Effector memory CD8-positive, alpha-beta T cell (primary cell): Measurements from ENCODE around the gene GNB1.
"Not testable (repeated sequence)": the region's sequence is repeated elsewhere in the genome, so short reads cannot be mapped to it uniquely, and the experiment has no call there.

ENCODE experiments used
- ATAC-seq: fragments of 150-1000 bp; cut with Tn5 transposase; replicated peaks from 2 replicates; pipeline ENCODE4 v1.10.0; 2021; ENCODE audit warnings: mild to moderate bottlenecking, moderate library complexity
- DNase-seq, 3 experiments: peaks; one replicate each; pipeline ENCODE4 v3.0.0; 2021
- H3K27ac Mint-ChIP-seq, 2 donors: one replicate each; pipeline ENCODE4 v1.8.0; 2022; ENCODE audit warnings: mild to moderate bottlenecking in 2 of 2, mixed read lengths in 2 of 2, moderate library complexity in 2 of 2
- H3K27me3 Mint-ChIP-seq, 2 donors: one replicate each; pipeline ENCODE4 v1.8.0; 2022; ENCODE audit warnings: mixed read lengths in 2 of 2
- H3K36me3 Mint-ChIP-seq: one replicate; pipeline ENCODE4 v1.8.0; 2022; ENCODE audit warnings: mild to moderate bottlenecking, moderate library complexity, mixed read lengths; ENCODE audit not compliant: insufficient read depth
- H3K4me1 Mint-ChIP-seq, 2 donors: one replicate each; pipeline ENCODE4 v1.8.0; 2022; ENCODE audit warnings: low read depth in 2 of 2, mixed read lengths in 2 of 2
- H3K4me3 Mint-ChIP-seq, 2 donors: one replicate each; pipeline ENCODE4 v1.8.0; 2022; ENCODE audit warnings: mild to moderate bottlenecking in 2 of 2, mixed read lengths in 2 of 2, moderate library complexity in 2 of 2
- H3K9me3 Mint-ChIP-seq, 2 donors: one replicate each; pipeline ENCODE4 v1.8.0; 2022; ENCODE audit warnings: mixed read lengths in 2 of 2

Gene GNB1

DNA sequence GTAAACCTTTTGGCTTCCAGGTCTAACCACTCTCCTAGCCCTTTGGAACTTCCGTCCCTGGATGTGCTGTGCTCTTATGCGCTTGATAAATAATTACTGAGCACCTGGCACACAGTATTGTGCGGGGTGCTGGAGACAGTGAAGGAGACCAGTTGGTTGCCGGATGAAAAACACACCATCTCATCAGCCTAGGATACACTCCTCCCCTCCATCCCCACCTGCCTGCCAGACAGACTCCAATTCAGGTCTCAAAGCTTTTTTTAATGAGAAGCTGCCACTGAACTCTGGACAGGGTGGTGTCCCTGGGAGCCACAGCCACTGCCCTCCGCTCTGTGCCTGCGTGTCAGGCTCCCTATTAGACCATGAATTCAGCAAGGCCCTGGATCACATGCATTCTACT lies 9.2 kb downstream of the GNB1 start:
- no peaks in the 10 kb centered on the region for H3K27me3 Mint-ChIP-seq
- peak overlapping the region; percentile 79 to 88 for H3K27ac Mint-ChIP-seq
- H3K36me3 Mint-ChIP-seq: peaks cover 82% of the 10 kb centered on the region
- no peak for DNase-seq
- peaks cover 54 to 63% of the 10 kb centered on the region in 2 donors for H3K4me1 Mint-ChIP-seq
- H3K4me3 Mint-ChIP-seq: peak overlapping the region; percentile 50 to 74
- no peak for ATAC-seq
- H3K9me3 Mint-ChIP-seq: no peaks in the 10 kb centered on the region

DNA sequence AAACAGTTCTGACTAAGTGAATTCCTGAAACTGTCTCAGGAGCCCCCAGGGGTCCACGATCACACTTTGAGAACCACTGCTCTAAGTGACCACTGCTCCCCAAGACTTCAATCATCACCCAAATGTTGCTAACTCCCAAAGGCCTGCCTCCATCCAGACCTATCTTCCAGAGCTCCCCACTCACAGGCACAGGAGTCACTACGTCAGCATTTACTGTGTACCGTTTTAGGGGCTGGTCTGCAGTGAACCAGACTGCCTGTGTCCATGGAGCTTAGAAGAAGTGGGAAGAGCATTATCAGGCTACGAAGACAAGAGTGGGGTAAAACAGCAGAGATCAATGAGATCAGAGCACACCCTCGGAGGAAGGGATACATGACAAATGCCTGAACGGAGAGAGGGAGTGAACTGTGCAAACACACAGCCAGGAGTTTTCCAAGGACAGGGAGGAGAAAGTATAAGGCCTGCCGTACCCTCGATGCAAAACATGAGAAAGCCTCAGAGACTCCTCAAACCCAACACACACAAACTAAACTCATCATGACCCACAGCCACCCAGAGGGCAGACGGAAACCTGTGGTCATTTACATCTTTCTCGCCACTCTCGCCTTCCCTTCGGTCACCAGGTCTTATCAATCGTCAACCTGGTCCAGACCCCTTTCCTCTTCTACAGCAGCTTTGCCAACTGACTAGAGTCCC lies 10.1 kb downstream of the GNB1 start:
- H3K4me3 Mint-ChIP-seq: peak overlapping the region; percentile 50 to 74
- peaks cover 81% of the 10 kb centered on the region for H3K36me3 Mint-ChIP-seq
- peak overlapping the region; percentile 79 to 88 for H3K27ac Mint-ChIP-seq
- no peak for ATAC-seq
- H3K9me3 Mint-ChIP-seq: no peaks in the 10 kb centered on the region
- H3K27me3 Mint-ChIP-seq: no peaks in the 10 kb centered on the region
- peaks cover 58 to 68% of the 10 kb centered on the region in 2 donors for H3K4me1 Mint-ChIP-seq
- DNase-seq: no peak

DNA sequence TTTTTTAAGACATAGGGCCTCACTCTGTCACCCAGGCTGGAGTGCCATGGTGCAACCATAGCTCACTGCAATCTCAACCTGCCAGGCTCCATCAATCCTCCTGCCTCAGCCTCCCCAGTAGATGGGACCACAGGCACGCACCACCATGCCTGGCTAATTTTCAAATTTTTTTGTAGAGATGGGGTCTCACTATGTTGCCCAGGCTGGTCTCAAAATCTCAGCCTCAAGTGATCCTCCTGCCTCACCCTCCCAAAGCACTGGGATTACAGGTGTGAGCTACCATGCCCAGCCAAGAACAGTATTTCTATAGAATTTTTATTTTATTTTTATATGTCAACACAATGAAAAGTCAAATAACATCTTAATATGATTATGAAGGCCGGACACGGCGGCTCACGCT lies 10.9 kb downstream of the GNB1 start:
- Mint-ChIP-seq H3K9me3 (no peaks in the 10 kb centered on the region), H3K36me3 (peaks cover 81% of the 10 kb centered on the region), H3K4me1 (peaks cover 63 to 72% of the 10 kb centered on the region in 2 donors), H3K27ac (peak overlapping the region in 1 of 2 donors; percentile 79), H3K4me3 (peak overlapping the region in 1 of 2 donors; percentile 9), H3K27me3 (no peaks in the 10 kb centered on the region)
- no peak for ATAC-seq
- no peak for DNase-seq

DNA sequence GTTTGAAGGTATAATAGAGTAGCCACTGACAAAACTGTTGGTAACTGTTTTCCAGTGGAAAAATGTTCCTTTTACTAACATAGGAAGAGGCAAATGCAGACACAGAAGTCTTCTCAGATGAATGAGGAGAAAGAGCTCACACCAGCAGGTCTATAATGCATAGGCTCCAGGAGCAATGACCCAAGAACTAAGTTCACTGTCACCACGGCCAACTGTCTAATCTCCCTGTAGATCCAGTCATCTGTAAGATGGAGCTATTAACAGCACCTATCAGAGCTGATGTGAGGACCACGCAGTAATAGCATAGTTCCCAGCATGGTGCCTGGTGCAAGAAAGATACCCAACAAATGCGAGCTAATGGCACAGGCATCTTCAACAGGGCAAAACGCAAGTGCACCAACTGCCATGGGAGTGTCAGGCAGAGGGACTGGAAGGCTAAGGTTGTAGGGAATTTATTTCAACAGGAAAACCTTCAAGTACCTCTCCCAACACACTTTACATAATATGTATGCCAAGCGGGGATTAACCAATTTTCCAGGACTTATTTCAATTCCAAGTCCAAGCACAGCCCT lies 12.9 kb downstream of the GNB1 start:
- Mint-ChIP-seq H3K4me3 (peak overlapping the region; percentile 2 to 26), H3K4me1 (peaks cover 64 to 65% of the 10 kb centered on the region in 2 donors), H3K9me3 (no peaks in the 10 kb centered on the region), H3K36me3 (peaks cover 82% of the 10 kb centered on the region), H3K27me3 (no peaks in the 10 kb centered on the region), H3K27ac (peak overlapping the region in 1 of 2 donors; percentile 41)
- ATAC-seq: no peak
- DNase-seq: no peak

DNA sequence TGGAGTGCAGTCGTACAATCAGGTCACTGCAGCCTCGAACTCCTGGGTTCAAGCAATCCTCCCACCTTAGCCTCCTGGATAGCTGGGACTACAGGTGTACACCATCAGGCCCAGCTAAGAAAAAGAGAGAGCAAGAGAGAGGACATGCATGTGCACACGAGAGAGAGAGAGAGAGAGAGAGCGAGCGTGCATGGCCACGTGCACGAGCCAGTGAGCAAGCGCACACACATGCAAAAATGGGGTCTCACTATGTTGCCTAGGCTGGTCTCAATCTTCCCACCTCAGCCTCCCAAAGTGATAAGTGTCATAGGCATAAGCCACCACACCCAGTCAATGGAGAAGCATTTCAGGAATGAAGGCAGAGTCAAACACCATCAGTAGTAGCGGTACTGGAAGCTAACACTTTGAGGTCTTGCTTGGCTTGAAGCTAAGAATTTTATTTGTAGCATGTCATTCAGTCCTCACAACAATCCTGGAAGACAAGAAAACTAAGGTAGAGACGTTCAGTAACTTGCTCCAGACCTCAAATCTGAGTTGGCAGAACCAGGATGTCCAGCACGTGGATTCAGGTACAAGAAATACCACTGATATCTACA lies 14.5 kb downstream of the GNB1 start:
- Mint-ChIP-seq H3K27me3 (no peaks in the 10 kb centered on the region), H3K4me3 (peak overlapping the region; percentile 50 to 65), H3K27ac (peak overlapping the region; percentile 85 to 89), H3K36me3 (peaks cover 80% of the 10 kb centered on the region), H3K9me3 (no peaks in the 10 kb centered on the region), H3K4me1 (peaks cover 66 to 69% of the 10 kb centered on the region in 2 donors)
- ATAC-seq (peak; percentile 4), DNase-seq (no peak)

DNA sequence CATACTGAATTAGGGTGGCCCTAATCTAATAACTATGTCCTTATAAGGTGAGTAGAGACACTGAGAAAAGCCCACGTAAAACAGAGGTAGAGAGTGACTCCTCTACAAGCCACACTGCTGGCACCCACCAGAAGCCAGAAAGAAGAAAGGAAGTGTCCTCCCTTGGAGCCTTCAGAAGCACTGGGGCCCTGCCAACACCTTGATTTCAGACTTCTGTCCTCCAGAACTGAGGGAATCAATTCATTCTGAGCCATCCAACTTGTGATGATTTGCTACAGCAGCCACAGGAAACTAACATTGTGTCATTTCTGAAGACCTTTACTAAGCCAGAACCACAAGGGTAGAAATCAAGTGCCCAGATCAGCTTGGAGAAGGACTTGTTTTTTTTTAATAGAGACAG lies 15.0 kb downstream of the GNB1 start:
- Mint-ChIP-seq H3K4me3 (peak overlapping the region; percentile 50 to 65), H3K9me3 (no peaks in the 10 kb centered on the region), H3K4me1 (peaks cover 66 to 69% of the 10 kb centered on the region in 2 donors), H3K27ac (peak overlapping the region; percentile 85 to 89), H3K27me3 (no peaks in the 10 kb centered on the region), H3K36me3 (peaks cover 79% of the 10 kb centered on the region)
- peak; percentile 50 for ATAC-seq
- no peak for DNase-seq

DNA sequence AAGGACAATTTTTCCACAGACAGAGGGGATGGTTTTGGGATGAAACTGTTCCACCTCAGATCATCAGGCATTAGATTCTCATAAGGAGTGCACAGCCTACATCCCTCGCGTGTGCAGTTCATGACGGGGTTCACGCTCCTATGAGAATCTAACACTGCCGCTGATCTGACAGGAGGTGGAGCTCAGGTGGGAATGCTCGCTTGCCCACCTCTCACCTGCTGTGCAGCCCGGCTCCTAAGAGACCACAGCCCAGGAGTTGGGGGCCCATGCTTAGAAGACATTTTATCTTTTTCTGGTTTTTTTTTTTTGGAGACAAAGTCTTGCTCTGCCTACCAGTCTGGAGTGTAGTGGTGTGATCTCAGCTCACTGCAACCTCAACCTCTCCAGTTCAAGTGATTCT lies 16.0 kb downstream of the GNB1 start:
- Mint-ChIP-seq H3K36me3 (peaks cover 75% of the 10 kb centered on the region), H3K4me3 (no peak overlapping the region), H3K9me3 (no peaks in the 10 kb centered on the region), H3K4me1 (peaks cover 68 to 69% of the 10 kb centered on the region in 2 donors), H3K27me3 (no peaks in the 10 kb centered on the region), H3K27ac (peak overlapping the region; percentile 51 to 89)
- no peak for DNase-seq
- ATAC-seq: no peak

DNA sequence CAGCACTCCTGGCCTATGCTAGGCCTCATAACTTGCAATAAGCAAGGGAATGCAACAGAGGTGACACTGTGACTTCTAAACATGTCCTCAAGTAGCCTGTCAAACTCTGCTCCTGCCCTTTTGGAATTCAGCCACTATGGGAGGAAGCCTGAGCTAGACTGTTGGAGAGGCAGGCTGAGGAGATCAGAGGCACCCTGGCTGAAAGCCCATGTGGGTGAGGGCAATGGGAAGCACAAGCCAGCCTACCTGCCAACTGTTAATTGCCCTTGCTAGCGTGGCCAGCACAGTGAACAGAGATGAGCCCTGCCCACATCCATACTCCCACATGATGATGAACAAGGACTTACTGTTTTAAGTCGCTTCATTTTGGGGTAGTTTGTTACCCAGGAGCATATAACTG lies 17.7 kb downstream of the GNB1 start:
- H3K9me3 Mint-ChIP-seq: no peaks in the 10 kb centered on the region
- no peak for ATAC-seq
- peak overlapping the region; percentile 33 to 51 for H3K27ac Mint-ChIP-seq
- H3K36me3 Mint-ChIP-seq: peaks cover 60% of the 10 kb centered on the region
- H3K4me3 Mint-ChIP-seq: peak overlapping the region; percentile 34 to 58
- H3K4me1 Mint-ChIP-seq: peaks cover 65% of the 10 kb centered on the region in 2 donors
- H3K27me3 Mint-ChIP-seq: no peaks in the 10 kb centered on the region
- no peak for DNase-seq

DNA sequence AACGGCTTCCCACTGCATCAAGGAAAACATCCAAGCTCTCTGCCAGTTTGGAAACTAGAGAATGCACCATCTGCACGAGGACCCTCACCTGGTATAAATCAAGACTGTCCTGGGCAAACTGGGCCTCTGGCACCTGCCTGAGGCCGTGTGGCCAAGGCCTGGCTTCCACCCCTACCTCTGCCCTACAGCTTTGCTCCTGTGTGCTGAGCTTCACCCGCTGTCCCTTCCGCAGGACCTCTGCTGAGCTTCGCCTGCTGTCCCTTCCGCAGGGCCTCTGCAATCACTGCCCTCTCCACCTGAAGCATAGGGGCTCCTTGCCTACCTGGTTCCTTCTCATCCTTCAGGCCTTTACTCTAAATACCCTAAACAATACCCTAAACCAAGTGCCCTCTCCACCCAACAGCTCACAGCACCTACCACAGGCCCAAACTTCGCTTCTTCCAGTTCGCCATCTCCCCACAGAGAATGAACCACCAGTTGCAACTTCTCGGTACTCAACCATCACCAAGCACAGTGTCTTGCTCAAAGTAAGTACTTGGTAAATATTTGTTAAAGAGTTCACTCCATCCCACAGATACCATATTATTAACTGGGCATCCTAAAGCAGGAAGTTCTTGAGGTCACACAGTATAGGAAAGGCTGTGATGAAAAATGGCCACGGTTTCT lies 18.4 kb downstream of the GNB1 start:
- peak overlapping the region; percentile 34 to 58 for H3K4me3 Mint-ChIP-seq
- peaks cover 61 to 62% of the 10 kb centered on the region in 2 donors for H3K4me1 Mint-ChIP-seq
- peak overlapping the region; percentile 33 to 51 for H3K27ac Mint-ChIP-seq
- no peak for DNase-seq
- no peaks in the 10 kb centered on the region for H3K27me3 Mint-ChIP-seq
- peaks cover 63% of the 10 kb centered on the region for H3K36me3 Mint-ChIP-seq
- H3K9me3 Mint-ChIP-seq: no peaks in the 10 kb centered on the region
- no peak for ATAC-seq

DNA sequence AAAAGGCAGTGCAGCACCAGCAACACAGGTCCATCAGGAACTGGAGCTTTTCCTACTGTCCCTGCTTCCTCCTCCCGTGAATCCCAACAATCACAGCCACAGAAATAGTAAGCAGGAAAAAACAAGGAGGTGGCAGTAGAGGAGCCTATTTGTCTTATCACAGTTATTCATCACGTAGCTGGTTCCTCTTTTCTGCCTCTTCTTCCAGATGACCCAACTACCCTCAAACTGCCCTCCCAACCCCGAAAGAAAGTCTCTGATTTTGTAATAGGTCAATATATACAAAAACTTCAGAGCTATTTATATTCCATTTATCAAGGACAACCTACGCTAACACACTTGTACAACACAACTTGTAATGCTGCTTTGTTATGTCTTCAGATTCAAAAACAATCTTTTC lies 21.4 kb downstream of the GNB1 start:
- Mint-ChIP-seq H3K9me3 (no peaks in the 10 kb centered on the region), H3K27me3 (no peaks in the 10 kb centered on the region), H3K36me3 (peaks cover 47% of the 10 kb centered on the region), H3K27ac (peak overlapping the region; percentile 50 to 80), H3K4me1 (peaks cover 61 to 65% of the 10 kb centered on the region in 2 donors), H3K4me3 (peak overlapping the region; percentile 15 to 46)
- ATAC-seq: no peak
- no peak for DNase-seq

DNA sequence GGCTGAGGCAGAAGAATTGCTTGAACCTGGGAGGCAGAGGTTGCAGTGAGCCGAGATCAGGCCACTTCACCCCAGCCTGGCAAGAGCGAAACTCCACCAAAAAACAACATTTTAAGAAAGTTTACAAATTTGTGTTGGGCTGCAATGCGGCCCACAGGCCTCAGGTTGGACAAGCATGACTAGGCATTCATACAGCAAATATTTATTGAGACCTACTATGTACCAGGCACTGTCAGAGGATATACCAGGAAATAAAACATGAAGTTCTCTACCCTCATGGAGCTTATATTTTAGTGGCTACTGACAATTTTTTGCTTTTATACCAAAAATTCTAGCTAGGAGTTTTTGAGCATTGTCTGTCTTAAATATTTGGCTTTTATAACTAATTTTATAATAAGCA lies 23.7 kb downstream of the GNB1 start:
- no peak overlapping the region for H3K27ac Mint-ChIP-seq
- H3K27me3 Mint-ChIP-seq: no peaks in the 10 kb centered on the region
- peaks cover 32% of the 10 kb centered on the region for H3K36me3 Mint-ChIP-seq
- no peak for ATAC-seq
- H3K4me3 Mint-ChIP-seq: no peak overlapping the region
- no peak for DNase-seq
- peaks cover 57 to 73% of the 10 kb centered on the region in 2 donors for H3K4me1 Mint-ChIP-seq
- no peaks in the 10 kb centered on the region for H3K9me3 Mint-ChIP-seq

DNA sequence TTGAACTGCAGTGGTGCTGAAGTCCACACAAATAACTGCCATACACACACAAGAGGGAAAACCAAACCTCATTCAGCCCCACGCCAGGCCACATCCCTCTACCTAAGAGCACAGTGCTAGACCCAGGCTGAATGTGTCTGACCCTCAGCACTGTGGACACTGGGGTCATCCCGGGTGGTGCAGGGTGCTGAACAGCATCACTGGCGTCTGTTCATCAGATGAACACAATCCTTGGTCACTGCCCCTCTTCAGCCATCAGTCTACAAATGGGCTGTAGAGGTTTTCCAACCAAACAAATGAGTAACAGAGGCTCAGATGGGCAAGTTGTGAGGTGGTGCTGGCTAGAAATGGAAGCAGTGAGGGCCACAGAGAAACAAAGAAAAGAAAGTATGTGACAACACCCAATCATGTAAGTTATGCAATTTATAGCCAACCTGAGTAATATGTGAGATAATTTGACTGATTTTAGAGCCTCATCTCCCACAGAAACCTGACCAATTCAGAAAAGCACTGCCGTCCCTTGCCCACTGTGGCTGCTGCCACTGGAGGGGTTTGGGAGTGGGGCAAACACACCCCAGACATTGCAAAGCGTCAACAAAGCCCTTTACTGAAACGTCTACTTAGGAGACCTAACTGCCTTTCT lies 27.9 kb downstream of the GNB1 start:
- H3K36me3 Mint-ChIP-seq: peaks cover 31% of the 10 kb centered on the region
- H3K27ac Mint-ChIP-seq: peak overlapping the region; percentile 78 to 79
- ATAC-seq (no peak), DNase-seq (no peak)
- H3K9me3 Mint-ChIP-seq: no peaks in the 10 kb centered on the region
- H3K4me3 Mint-ChIP-seq: peak overlapping the region; percentile 44 to 70
- no peaks in the 10 kb centered on the region for H3K27me3 Mint-ChIP-seq
- peaks cover 54 to 79% of the 10 kb centered on the region in 2 donors for H3K4me1 Mint-ChIP-seq

DNA sequence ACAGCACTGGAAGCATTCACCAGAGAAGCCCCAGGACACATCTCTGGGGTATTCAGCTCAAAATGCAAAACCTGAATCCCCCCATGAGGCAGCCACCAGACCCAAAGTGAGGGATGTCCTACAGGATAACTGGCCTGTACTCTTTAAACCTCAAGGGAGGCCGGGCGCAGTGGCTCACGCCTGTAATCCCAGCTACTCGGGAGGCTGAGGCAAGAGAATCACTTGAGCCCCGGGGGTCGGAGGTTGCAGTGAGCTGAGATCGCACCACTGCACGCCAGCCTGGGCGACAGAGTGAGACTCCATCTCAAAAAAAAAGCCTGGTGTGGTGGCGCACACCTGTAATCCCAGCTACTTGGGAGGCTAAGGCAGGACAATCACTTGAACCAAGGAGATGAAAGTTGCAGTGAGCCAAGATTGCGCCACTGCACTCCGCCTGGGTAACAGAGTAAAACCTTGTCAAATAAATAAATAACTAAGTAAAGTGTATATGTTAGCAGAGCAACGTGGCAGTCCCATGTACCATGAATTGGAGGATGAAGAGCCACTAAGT lies 29.1 kb downstream of the GNB1 start:
- H3K4me1 Mint-ChIP-seq: peaks cover 57 to 86% of the 10 kb centered on the region in 2 donors
- H3K36me3 Mint-ChIP-seq: peaks cover 28% of the 10 kb centered on the region
- H3K9me3 Mint-ChIP-seq, ATAC-seq, DNase-seq, H3K27me3 Mint-ChIP-seq, H3K4me3 Mint-ChIP-seq: not testable (repeated sequence)
- H3K27ac Mint-ChIP-seq: peak overlapping the region; percentile 77 to 79
